AG10803 (cell line): ENCODE data around the gene PRTFDC1.

Experiments
- DNase-seq: peaks from one replicate; pipeline ENCODE4 v3.0.0; 2010; ENCODE audit warnings: low read depth
- H3K4me3 ChIP-seq: 2 replicates; pipeline ENCODE4 v1.5.1; 2011; ENCODE audit warnings: mild to moderate bottlenecking, low read length, control low read depth
- CTCF ChIP-seq: conservative IDR thresholded peaks from 2 replicates; pipeline ENCODE4 v1.5.1; 2011; ENCODE audit warnings: mild to moderate bottlenecking, low read length, control low read depth, inconsistent platforms

PRTFDC1 gene

DNA sequence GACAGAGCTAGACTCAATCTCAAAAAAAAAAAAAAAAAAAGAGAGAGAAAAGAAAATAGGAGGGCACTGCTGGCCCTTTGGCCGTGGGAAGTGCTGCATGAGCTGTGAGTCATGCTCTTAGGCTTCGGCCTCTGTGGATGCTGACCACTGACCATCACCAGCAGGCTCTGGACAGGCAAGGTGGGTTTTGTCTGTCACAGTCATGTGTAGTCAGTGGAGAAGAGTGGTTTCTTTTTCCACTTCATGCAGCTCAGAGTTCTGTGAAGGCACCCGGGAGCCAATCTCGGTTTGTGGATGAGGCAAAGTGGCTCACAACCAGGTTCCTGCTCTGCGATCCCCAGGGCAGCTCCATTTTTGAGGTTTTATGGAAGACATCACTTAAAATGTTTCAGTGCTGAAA is 58.1 kb downstream of the PRTFDC1 start:
- TF ChIP-seq CTCF: no peak

DNA sequence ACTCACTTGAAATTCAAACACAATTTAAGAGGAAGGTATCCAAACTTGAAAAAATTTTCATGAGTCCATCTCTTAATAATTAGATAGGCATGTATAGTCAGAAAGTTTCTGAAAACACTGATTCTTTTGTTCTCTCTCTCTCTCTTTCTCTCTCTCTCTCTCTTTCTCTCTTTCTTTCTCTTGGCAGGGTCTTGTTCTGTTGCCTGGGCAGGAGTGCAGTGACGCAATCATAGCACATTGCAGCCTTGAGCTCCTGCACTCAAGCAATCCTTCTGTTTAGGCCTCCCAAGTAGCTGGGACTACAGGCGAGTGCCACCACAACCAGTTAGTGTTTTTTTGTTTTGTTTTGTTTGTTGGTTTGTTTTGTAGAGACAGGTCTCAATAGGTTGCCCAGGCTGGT is 59.3 kb downstream of the PRTFDC1 start:
- TF ChIP-seq CTCF: no peak
- H3K4me3 ChIP-seq: no peak overlapping the region
- DNase-seq: peak; percentile 46

More for the DNA sequence above, 58.1 kb downstream of the PRTFDC1 start:
- H3K4me3 ChIP-seq: no peak overlapping the region
- DNase-seq: peak; percentile 60

- peak; percentile 16 for DNase-seq
- H3K4me3 ChIP-seq: no peak overlapping the region
- no peak for TF ChIP-seq CTCF
These were observed 60.6 kb downstream of the PRTFDC1 start for GRCh38 chr10:24891823-24892222.

DNA sequence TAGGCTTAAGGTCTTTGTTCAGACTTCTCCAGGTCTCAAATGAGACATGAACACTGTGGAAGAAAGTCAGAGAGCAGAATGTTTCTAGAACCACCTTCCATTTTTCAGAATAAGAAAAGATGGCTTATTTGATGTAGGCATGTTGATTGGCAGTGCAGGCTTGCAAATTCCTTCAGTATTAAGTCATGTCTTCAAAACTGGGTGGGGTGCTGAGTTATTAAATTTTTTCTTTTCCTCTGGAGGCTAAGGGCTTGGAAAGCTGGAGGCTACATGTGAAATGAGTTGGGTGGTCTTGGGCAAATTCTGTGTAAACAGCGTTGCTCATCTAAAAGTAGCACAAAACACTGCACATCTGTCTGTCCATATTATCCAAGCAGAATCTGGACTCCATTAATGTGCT is 62.8 kb downstream of the PRTFDC1 start:
- no peak for TF ChIP-seq CTCF
- DNase-seq: peak; percentile 23
- no peak overlapping the region for H3K4me3 ChIP-seq

DNA sequence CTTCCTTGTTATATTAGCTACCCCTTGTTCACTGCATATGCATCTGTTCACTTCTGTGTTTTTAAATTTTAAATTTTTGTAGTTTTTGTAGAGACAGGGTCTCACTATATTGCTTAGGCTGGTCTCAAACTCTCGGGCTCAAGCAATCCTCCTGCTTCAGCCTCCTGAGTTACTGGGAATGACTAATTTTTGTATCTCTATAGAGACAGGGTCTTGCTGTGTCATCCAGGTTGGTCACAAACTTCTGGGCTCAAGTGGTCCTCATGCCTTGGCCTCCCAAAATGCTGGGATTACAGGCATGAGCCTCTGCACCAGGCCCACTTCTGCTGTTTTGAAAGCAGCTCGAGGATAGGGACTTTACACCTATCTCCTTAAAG is 64.6 kb downstream of the PRTFDC1 start:
- no peak overlapping the region for H3K4me3 ChIP-seq
- no peak for DNase-seq
- TF ChIP-seq CTCF: no peak

DNA sequence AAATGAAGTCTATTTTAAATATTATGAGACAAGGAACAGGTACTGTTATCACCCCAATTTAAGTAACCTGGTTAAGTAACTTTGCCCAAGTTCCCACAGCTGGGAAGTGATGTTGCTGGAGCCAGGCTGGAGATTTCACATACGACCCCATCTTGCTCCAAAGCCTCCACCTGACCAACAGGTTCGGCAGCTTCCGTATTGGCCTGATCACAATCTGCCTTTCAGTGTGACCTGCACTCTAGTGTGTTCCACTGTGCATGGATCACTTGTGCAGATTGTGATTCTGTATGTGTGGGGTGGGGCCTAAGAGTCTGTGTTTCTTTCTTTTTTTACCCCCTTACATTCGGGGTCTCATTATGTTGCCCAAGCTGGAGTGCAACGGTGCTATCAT is 66.1 kb downstream of the PRTFDC1 start:
- TF ChIP-seq CTCF: no peak
- no peak overlapping the region for H3K4me3 ChIP-seq
- no peak for DNase-seq

GRCh38 chr10:24885551-24886289 is 66.7 kb downstream of the PRTFDC1 start:
- no peak for DNase-seq
- TF ChIP-seq CTCF: no peak
- no peak overlapping the region for H3K4me3 ChIP-seq
